OCI-M2 (cell line): ENCODE measurements around the gene DOHH.
"Not testable (repeated sequence)": the region's sequence is repeated elsewhere in the genome, so short reads cannot be mapped to it uniquely, and the experiment has no call there.

Experiments
- DNase-seq: peaks from one replicate; lab custom pipeline; 2025; ENCODE audit not compliant: unreplicated experiment; lab: John Stamatoyannopoulos, UW

DOHH gene

GRCh38 chr19:3462991-3463713 lies 37.3 kb downstream of the DOHH start:
- no peak for DNase-seq

GRCh38 chr19:3459965-3460582 lies 40.4 kb downstream of the DOHH start:
- DNase-seq = no peak

- DNase-seq = no peak
Observed at GRCh38 chr19:3459089-3459881, 41.2 kb downstream of the DOHH start.

GRCh38 chr19:3458229-3459088 lies 42.0 kb downstream of the DOHH start:
- DNase-seq = no peak

GRCh38 chr19:3457528-3458228 lies 42.8 kb downstream of the DOHH start:
- DNase-seq = no peak

GRCh38 chr19:3456925-3457527 lies 43.4 kb downstream of the DOHH start:
- no peak for DNase-seq

- DNase-seq = no peak
Observed at GRCh38 chr19:3455960-3456601, 44.4 kb downstream of the DOHH start.

- no peak for DNase-seq
Observed at GRCh38 chr19:3455393-3455955, 45.0 kb downstream of the DOHH start.

- no peak for DNase-seq
Observed at GRCh38 chr19:3454656-3455392, 45.6 kb downstream of the DOHH start.

GRCh38 chr19:3453840-3454239 lies 46.6 kb downstream of the DOHH start:
- no peak for DNase-seq

GRCh38 chr19:3452942-3453214 lies 47.6 kb downstream of the DOHH start:
- DNase-seq = not testable (repeated sequence)

- no peak for DNase-seq
Observed at GRCh38 chr19:3452171-3452941, 48.1 kb downstream of the DOHH start.

GRCh38 chr19:3451451-3451866 lies 49.0 kb downstream of the DOHH start:
- DNase-seq = no peak

GRCh38 chr19:3450796-3451411 lies 49.6 kb downstream of the DOHH start:
- DNase-seq = no peak

GRCh38 chr19:3448616-3449334 lies 51.7 kb downstream of the DOHH start:
- DNase-seq = no peak

- DNase-seq = not testable (repeated sequence)
Observed at GRCh38 chr19:3446657-3447056, 53.8 kb downstream of the DOHH start.

GRCh38 chr19:3444695-3445234 lies 55.7 kb downstream of the DOHH start:
- no peak for DNase-seq
